ENCODE data around the gene POLD3.
"Not testable (repeated sequence)": the region's sequence is repeated elsewhere in the genome, so short reads cannot be mapped to it uniquely, and the experiment has no call there.

POLD3 gene

DNA sequence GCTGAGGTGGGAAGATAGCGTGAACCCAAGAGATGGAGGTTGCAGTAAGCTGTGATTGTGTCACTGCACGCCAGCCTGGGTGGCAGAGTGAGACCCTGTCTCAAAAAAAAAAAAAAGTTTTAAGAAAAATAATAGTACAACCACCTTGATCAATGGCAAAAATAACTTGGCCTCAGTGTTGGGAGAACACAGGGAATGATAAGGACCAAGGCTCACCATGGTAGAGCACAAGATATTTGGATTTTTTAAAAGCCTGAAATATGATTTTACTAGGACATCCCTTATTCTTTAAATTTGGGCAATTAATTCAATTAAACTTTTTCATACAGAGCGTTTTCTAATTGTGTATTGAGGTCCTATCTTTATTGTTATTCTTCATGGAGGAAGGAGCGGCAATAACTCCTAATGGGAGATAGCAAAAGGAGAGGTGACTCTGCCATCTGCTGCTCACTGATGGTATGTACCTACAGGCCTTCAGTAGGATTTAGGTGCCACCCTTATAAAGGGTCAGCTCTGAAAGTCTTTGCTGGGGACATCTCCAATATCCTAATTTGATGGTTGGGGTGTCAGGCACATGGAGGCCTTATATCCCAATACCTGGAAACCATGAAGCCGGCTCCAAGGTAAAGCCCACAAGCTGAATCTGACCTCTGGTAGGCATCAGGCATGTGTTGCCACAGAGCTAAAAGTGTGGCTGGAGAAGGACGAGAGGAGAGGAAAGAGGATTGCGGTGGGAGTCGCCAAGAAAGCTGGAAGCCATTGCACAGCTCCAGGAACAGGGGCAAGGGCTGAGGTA is 21.9 kb upstream of the POLD3 start:
- Histone ChIP-seq H3K4me2 (ENCODE audit: low read length) (no peak overlapping the region), H3K4me1 (ENCODE audit: control insufficient read depth, insufficient read depth, low read length) (no peaks in the 10 kb centered on the region), H3K27me3 (ENCODE audit: control insufficient read depth, insufficient read depth, low read length) (peaks cover 27% of the 10 kb centered on the region), H3K9me3 (replicated peaks; ENCODE audit: low read length) (no peaks in the 10 kb centered on the region), H3K36me3 (ENCODE audit: insufficient read depth, low read length) (no peaks in the 10 kb centered on the region), H3K4me3 (ENCODE audit: low read length) (no peak overlapping the region), H3K9ac (ENCODE audit: low read depth, low read length) (no peak overlapping the region)

DNA sequence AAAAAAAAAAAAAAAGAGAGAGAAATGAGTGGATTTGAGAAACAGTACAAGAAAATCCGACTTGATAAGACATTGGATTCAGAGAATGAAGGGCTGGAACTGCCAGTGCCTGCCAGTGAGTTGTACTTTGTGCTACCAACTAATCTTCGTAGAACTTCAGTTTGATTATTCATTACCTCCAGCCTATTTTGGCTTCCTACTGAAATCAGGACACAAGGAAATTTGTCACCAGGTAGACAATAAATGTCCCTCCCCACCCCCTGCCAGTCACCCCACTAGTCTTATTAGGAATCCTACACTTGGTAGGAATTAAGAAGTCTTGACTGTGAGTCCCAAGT is 21.4 kb upstream of the POLD3 start:
- no peak overlapping the region for H3K9ac ChIP-seq (ENCODE audit: low read depth, low read length)
- no peaks in the 10 kb centered on the region for H3K4me1 ChIP-seq (ENCODE audit: control insufficient read depth, insufficient read depth, low read length)
- no peaks in the 10 kb centered on the region for H3K36me3 ChIP-seq (ENCODE audit: insufficient read depth, low read length)
- H3K4me3 ChIP-seq (ENCODE audit: low read length), result no peak overlapping the region
- H3K9me3 ChIP-seq (replicated peaks; ENCODE audit: low read length), result no peaks in the 10 kb centered on the region
- H3K4me2 ChIP-seq (ENCODE audit: low read length), result no peak overlapping the region
- peaks cover 27% of the 10 kb centered on the region for H3K27me3 ChIP-seq (ENCODE audit: control insufficient read depth, insufficient read depth, low read length)

DNA sequence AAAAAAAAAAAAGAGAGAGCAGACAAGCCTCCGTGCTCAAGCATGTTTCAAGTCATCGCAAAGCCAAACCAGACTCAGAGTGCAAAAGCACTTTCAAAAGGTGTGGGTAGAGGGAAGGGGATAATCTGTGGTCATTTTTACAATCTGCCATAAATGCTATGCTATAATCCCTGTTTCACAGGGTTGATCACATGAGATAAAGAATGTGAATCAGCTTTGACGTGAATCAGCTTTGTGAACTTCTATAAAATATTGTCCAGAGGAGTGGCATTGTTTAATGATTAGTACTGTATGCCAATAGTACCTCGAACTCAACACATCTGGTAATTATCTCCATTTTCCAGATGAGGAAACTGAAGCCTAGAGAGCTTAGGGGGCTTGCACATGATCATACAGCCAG is 20.0 kb upstream of the POLD3 start:
- no peak overlapping the region for H3K4me2 ChIP-seq (ENCODE audit: low read length)
- no peaks in the 10 kb centered on the region for H3K36me3 ChIP-seq (ENCODE audit: insufficient read depth, low read length)
- no peaks in the 10 kb centered on the region for H3K9me3 ChIP-seq (replicated peaks; ENCODE audit: low read length)
- no peak overlapping the region for H3K9ac ChIP-seq (ENCODE audit: low read depth, low read length)
- H3K4me3 ChIP-seq (ENCODE audit: low read length), result no peak overlapping the region
- peaks cover 26% of the 10 kb centered on the region for H3K27me3 ChIP-seq (ENCODE audit: control insufficient read depth, insufficient read depth, low read length)
- H3K4me1 ChIP-seq (ENCODE audit: control insufficient read depth, insufficient read depth, low read length), result no peaks in the 10 kb centered on the region

DNA sequence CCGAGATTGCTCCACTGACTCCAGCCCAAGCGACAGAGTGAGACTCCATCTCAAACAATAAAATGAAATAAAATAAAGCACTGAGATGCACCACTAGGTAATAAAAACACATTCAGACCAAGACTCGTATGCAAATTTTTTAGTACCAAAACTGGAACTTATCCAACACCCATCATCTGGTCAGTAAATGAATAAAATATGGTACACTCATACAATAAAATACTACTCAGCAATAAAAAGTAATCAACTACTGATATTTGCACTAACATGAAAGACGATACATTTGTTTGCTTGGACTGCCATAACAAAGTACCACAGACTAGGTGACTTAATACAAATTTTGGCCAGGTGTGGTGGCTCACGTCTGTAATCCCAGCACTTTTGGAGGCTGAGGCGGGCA is 17.8 kb upstream of the POLD3 start:
- H3K36me3 ChIP-seq (ENCODE audit: insufficient read depth, low read length), result no peaks in the 10 kb centered on the region
- H3K4me1 ChIP-seq (ENCODE audit: control insufficient read depth, insufficient read depth, low read length), result no peaks in the 10 kb centered on the region
- no peaks in the 10 kb centered on the region for H3K9me3 ChIP-seq (replicated peaks; ENCODE audit: low read length)
- no peak overlapping the region for H3K9ac ChIP-seq (ENCODE audit: low read depth, low read length)
- peaks cover 33% of the 10 kb centered on the region for H3K27me3 ChIP-seq (ENCODE audit: control insufficient read depth, insufficient read depth, low read length)
- H3K4me2 ChIP-seq (ENCODE audit: low read length), result no peak overlapping the region
- no peak overlapping the region for H3K4me3 ChIP-seq (ENCODE audit: low read length)

DNA sequence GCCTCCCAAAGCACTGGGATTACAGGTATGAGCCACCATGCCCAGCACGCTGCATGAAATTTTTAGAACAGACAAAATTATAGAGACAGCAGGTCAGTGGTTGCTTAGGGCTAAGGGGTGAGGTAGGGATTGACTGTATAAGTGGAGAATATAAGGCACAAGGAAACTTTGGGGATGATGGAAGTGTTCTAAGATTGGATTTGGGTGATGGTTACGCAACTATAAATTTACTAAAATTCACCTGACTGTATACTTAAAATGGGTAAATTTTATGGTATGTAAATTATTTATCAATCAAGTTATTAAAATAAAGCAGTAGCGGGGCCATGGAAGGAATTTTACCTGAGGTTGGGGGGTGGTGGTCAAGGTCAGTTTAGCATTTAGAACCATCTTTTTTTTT is 16.4 kb upstream of the POLD3 start:
- H3K4me2 ChIP-seq (ENCODE audit: low read length), result no peak overlapping the region
- H3K4me1 ChIP-seq (ENCODE audit: control insufficient read depth, insufficient read depth, low read length), result no peaks in the 10 kb centered on the region
- H3K9ac ChIP-seq (ENCODE audit: low read depth, low read length), result no peak overlapping the region
- H3K9me3 ChIP-seq (replicated peaks; ENCODE audit: low read length), result no peaks in the 10 kb centered on the region
- H3K27me3 ChIP-seq (ENCODE audit: control insufficient read depth, insufficient read depth, low read length), result peaks cover 35% of the 10 kb centered on the region
- no peaks in the 10 kb centered on the region for H3K36me3 ChIP-seq (ENCODE audit: insufficient read depth, low read length)
- no peak overlapping the region for H3K4me3 ChIP-seq (ENCODE audit: low read length)

DNA sequence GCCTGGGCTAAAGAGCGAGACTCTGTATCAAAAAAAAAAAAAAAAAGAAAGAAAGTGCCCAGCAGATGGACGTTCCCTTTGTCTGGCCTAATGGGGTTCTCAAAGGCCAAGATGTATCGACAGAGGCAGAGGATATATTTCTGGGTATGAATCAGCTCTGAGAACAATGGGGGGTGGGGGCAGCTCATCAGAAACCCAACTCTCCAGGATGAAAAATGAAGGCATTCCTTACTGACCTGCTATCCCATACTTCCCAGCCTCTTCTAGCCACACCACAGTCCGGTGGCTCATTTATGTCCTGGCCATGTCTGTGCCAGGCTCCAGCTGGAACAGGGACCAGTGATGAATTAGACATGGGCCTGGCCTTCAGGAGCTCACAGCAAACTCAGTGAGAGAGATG is 15.2 kb upstream of the POLD3 start:
- no peaks in the 10 kb centered on the region for H3K4me1 ChIP-seq (ENCODE audit: control insufficient read depth, insufficient read depth, low read length)
- H3K4me2 ChIP-seq (ENCODE audit: low read length), result no peak overlapping the region
- no peaks in the 10 kb centered on the region for H3K36me3 ChIP-seq (ENCODE audit: insufficient read depth, low read length)
- peaks cover 35% of the 10 kb centered on the region for H3K27me3 ChIP-seq (ENCODE audit: control insufficient read depth, insufficient read depth, low read length)
- no peak overlapping the region for H3K4me3 ChIP-seq (ENCODE audit: low read length)
- H3K9me3 ChIP-seq (replicated peaks; ENCODE audit: low read length), result no peaks in the 10 kb centered on the region
- H3K9ac ChIP-seq (ENCODE audit: low read depth, low read length), result no peak overlapping the region

DNA sequence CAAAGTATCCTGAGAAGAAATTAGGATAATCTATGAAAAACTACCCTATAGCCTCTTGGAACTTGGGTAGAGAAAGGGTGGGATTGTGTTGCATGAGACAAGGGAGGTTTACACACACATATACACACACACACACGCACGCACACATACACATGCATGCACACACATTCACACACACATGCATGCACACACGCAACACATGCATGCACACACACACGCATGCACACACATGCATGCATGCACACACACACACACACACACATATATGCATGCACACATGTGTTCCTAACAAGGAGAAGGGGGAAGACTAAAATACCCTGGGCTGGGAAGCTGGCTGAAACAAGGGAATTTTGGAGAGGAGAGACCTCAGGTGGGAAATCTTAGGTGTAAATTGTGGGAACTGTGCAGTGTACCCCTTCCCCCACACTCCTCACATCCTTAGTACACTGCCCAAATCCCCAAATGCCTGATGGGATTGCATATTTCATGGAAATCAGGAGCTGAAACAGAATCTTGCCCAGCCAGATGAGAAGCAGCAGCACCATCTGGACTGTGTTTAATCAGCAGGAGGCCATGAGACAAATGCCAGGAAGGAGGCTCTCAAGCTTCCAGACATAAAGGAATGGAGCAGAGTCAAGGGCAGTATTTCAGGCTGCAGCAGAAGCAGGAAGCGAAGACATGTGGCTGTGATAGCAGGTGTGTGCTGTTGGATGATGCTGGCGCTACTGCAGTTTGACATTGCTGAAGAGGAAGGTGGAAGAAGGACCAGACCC is 14.6 kb upstream of the POLD3 start:
- H3K4me1 ChIP-seq (ENCODE audit: control insufficient read depth, insufficient read depth, low read length), result no peaks in the 10 kb centered on the region
- H3K9ac ChIP-seq (ENCODE audit: low read depth, low read length), result no peak overlapping the region
- no peaks in the 10 kb centered on the region for H3K9me3 ChIP-seq (replicated peaks; ENCODE audit: low read length)
- H3K4me3 ChIP-seq (ENCODE audit: low read length), result no peak overlapping the region
- no peaks in the 10 kb centered on the region for H3K36me3 ChIP-seq (ENCODE audit: insufficient read depth, low read length)
- H3K4me2 ChIP-seq (ENCODE audit: low read length), result no peak overlapping the region
- H3K27me3 ChIP-seq (ENCODE audit: control insufficient read depth, insufficient read depth, low read length), result peaks cover 30% of the 10 kb centered on the region

DNA sequence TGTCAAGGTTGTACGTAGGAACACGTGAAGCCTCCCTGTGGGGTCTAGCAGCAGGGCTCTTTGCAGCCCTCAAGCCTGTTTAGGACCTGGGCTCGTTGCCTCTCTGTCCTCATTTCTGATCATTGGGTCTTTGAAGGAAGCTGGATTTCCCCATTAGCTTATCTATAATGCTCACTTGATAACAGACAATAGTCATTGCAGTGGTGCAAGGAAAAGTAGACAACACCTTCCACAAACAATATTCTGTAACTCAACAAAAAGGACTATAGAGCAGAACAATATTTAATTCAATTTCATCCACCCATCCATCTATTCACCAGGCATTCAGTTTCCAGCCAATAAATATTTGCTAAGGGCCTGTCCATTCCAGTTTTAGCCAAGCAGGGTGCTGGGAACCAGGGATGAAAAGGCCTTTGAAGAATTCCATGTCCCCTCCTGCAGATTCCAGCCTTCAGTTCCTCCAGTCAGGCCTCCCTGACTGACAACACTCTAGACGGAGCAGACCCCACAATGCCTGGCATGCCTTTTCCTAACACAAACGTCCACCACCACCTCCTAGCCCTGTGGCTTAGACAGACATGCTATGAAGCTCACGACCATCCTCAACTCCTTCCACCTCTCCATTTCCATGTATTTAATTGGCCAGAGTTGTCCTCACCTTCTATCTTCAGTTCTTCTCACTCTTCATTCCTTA is 12.7 kb upstream of the POLD3 start:
- no peaks in the 10 kb centered on the region for H3K9me3 ChIP-seq (replicated peaks; ENCODE audit: low read length)
- H3K27me3 ChIP-seq (ENCODE audit: control insufficient read depth, insufficient read depth, low read length), result peaks cover 22% of the 10 kb centered on the region
- no peak overlapping the region for H3K9ac ChIP-seq (ENCODE audit: low read depth, low read length)
- no peaks in the 10 kb centered on the region for H3K4me1 ChIP-seq (ENCODE audit: control insufficient read depth, insufficient read depth, low read length)
- no peak overlapping the region for H3K4me3 ChIP-seq (ENCODE audit: low read length)
- no peaks in the 10 kb centered on the region for H3K36me3 ChIP-seq (ENCODE audit: insufficient read depth, low read length)
- H3K4me2 ChIP-seq (ENCODE audit: low read length), result no peak overlapping the region

DNA sequence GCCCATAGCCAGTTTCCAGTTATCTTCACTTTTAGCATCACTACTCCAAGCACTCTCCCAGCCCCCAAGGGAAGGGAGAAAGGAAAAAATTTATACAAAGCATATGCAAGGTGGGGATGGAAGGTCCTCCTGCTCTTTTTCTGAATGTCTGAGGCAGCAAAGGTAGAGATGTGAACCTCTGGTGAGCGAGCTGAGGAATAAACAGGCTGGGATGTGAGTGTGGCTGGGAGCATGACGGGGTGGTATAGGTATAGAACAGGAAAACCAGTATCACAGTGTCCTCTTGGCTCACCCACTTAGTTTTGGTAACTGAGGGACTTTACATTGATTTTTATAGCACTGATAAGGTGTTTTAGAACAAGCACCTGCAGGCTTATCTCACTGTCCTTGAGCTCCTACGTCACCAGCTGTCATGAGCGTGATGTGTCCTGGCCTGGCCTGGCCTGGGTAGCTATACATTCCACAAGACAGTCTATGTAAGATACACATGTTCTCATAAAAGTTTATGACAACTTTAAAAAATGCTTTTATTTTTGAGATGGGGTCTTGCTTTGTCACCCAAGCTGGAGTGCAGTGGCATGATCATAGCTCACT is 10.3 kb upstream of the POLD3 start:
- Histone ChIP-seq H3K9ac (ENCODE audit: low read depth, low read length) (no peak overlapping the region), H3K4me1 (ENCODE audit: control insufficient read depth, insufficient read depth, low read length) (no peaks in the 10 kb centered on the region), H3K27me3 (ENCODE audit: control insufficient read depth, insufficient read depth, low read length) (peaks cover 22% of the 10 kb centered on the region), H3K4me3 (ENCODE audit: low read length) (no peak overlapping the region), H3K4me2 (ENCODE audit: low read length) (no peak overlapping the region), H3K9me3 (replicated peaks; ENCODE audit: low read length) (no peaks in the 10 kb centered on the region), H3K36me3 (ENCODE audit: insufficient read depth, low read length) (no peaks in the 10 kb centered on the region)

DNA sequence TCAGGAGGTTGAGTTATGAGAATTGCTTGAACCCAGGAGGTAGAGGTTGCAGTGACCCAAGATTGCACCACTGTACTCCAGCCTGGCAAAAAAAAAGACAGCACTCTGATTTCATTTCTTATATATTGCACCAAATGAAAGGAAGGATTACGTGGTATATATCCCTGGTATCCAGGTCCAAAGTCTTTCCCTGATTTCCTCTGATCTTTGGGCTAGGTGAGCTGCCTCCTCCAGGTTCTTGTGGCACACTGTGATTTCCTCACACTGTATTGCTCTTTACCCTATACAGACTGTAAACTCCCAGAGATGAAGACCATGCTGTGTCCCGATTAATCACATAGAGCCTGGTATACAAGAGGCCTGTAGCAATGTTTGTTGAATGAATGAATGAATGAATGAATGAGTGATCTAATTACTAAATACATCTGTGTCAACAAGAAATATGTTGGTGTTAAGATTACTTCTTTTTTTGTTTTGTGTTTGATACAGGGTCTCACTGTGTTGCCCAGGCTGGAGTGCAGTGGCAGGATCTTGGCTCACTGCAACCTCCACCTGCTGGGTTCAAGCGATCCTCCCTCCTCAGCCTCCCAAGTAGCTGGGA is 9.3 kb upstream of the POLD3 start:
- Histone ChIP-seq H3K36me3 (ENCODE audit: insufficient read depth, low read length) (no peaks in the 10 kb centered on the region), H3K4me2 (ENCODE audit: low read length) (no peak overlapping the region), H3K4me3 (ENCODE audit: low read length) (no peak overlapping the region), H3K9me3 (replicated peaks; ENCODE audit: low read length) (no peaks in the 10 kb centered on the region), H3K27me3 (ENCODE audit: control insufficient read depth, insufficient read depth, low read length) (peaks cover 19% of the 10 kb centered on the region), H3K9ac (ENCODE audit: low read depth, low read length) (no peak overlapping the region), H3K4me1 (ENCODE audit: control insufficient read depth, insufficient read depth, low read length) (no peaks in the 10 kb centered on the region)

DNA sequence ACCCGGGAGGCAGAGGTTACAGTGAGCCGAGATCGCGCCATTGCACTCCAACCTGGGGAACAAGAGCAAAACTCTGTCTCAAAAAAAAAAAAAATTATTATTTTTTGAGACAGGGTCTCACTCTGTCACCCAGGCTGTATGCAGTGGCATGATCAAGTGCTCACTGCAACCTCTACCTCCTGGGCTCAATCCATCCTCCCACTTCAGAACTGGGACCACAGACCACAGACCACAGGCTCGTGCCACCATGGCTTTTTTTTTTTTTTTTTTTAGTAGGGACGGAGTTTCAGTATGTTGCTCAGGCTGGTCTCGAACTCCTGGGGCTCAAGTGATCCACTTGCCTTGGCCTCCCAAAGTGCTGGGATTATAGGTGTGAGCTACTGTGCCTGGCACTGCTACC is 1.9 kb upstream of the POLD3 start:
- H3K4me2 ChIP-seq (ENCODE audit: low read length), result not testable (repeated sequence)

More for the DNA sequence above, 1.9 kb upstream of the POLD3 start:
- not testable (repeated sequence) for H3K9me3 ChIP-seq (replicated peaks; ENCODE audit: low read length); H3K4me1 ChIP-seq (ENCODE audit: control insufficient read depth, insufficient read depth, low read length); H3K4me3 ChIP-seq (ENCODE audit: low read length); H3K9ac ChIP-seq (ENCODE audit: low read depth, low read length); H3K27me3 ChIP-seq (ENCODE audit: control insufficient read depth, insufficient read depth, low read length); H3K36me3 ChIP-seq (ENCODE audit: insufficient read depth, low read length)

Measured in skeletal muscle satellite cell (primary cell).